Mucosa of rectum (tissue), 2 donors: ENCODE measurements around the gene GSDMA.
"Not testable (repeated sequence)": the region's sequence is repeated elsewhere in the genome, so short reads cannot be mapped to it uniquely, and the experiment has no call there.

Experiments
- H3K27ac ChIP-seq, 2 donors: one replicate each; pipeline ENCODE4 v1.7.0; 2013; ENCODE audit warnings: inconsistent platforms in 2 of 2, low read depth in 2 of 2, low read length in 2 of 2
- H3K27me3 ChIP-seq, 2 donors: one replicate each; pipeline ENCODE4 v1.7.0; 2013; ENCODE audit warnings: low read length in 2 of 2; ENCODE audit not compliant: control insufficient read depth in 2 of 2, insufficient read depth in 2 of 2
- H3K36me3 ChIP-seq, 2 donors: one replicate each; pipeline ENCODE4 v1.7.0; 2013; ENCODE audit warnings: low read length in 2 of 2; ENCODE audit not compliant: control insufficient read depth in 2 of 2, insufficient read depth in 2 of 2
- H3K4me1 ChIP-seq, 2 donors: one replicate each; pipeline ENCODE4 v1.7.0; 2013; ENCODE audit warnings: low read length in 2 of 2, mild to moderate bottlenecking in 1 of 2; ENCODE audit not compliant: control insufficient read depth in 2 of 2, insufficient read depth in 2 of 2
- H3K4me3 ChIP-seq, 2 donors: one replicate each; pipeline ENCODE4 v1.7.0; 2013; ENCODE audit warnings: low read length in 2 of 2
- H3K9ac ChIP-seq, 2 donors: one replicate each; pipeline ENCODE4 v1.7.0; 2013; ENCODE audit warnings: low read length in 2 of 2, low read depth in 1 of 2, mild to moderate bottlenecking in 1 of 2
- H3K9me3 ChIP-seq, 2 donors: one replicate each; pipeline ENCODE4 v1.7.0; 2013; ENCODE audit warnings: low read length in 2 of 2; ENCODE audit not compliant: control insufficient read depth in 2 of 2
- donor health status: healthy.
- donor health status: Normal muscosa, but diverticular disease.

The GSDMA gene

DNA sequence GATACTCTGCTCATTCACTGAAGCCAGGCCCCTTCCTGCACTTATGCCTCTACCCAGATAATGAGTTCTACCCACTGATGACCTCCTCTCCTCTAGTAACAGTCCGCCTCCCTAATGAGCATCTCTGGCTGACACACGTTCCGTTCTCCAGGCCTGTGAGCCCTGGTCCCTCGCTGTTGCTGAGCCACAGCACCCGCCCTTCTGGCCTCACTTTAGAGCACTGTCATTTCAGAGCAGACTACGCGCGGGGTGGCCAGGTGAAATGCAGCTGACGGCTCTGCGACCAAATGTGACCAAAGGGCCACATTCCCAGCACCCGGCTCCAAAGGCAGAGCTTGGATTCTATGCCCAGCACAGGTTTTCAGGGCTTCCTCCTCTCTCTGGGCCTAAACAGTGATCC lies 31.6 kb downstream of the GSDMA start:
- no peaks in the 10 kb centered on the region for H3K27me3 ChIP-seq
- H3K9ac ChIP-seq, result no peak overlapping the region
- no peaks in the 10 kb centered on the region for H3K9me3 ChIP-seq
- no peak overlapping the region for H3K4me3 ChIP-seq
- H3K36me3 ChIP-seq, result peaks cover 76 to 82% of the 10 kb centered on the region in 2 donors
- H3K27ac ChIP-seq, result peak overlapping the region; percentile 63 to 65
- peaks cover 4 to 7% of the 10 kb centered on the region in 2 donors for H3K4me1 ChIP-seq

DNA sequence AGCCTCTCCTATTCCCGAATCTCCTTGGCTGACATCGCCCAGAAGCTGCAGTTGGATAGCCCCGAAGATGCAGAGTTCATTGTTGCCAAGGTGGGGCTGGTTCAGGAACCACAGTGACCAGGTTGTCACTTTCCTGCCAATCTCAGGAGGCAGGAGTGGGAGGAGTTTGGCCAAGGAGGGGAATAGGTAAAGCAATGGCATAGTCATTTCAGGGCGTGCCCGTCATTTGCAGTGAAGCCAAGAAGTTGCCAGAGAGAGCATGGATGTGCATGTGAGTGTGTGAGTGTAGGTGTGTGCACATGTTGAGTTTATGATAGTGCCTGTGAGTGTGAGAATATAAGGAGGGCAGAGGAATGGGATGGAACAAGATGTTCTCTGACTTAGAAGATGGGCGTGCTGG lies 32.6 kb downstream of the GSDMA start:
- H3K9me3 ChIP-seq, result no peaks in the 10 kb centered on the region
- H3K4me3 ChIP-seq, result no peak overlapping the region
- peak overlapping the region in 1 of 2 donors; percentile 6 for H3K9ac ChIP-seq
- peaks cover 4 to 7% of the 10 kb centered on the region in 2 donors for H3K4me1 ChIP-seq
- H3K27me3 ChIP-seq, result no peaks in the 10 kb centered on the region
- H3K36me3 ChIP-seq, result peaks cover 67 to 72% of the 10 kb centered on the region in 2 donors
- H3K27ac ChIP-seq, result peak overlapping the region; percentile 63 to 65

DNA sequence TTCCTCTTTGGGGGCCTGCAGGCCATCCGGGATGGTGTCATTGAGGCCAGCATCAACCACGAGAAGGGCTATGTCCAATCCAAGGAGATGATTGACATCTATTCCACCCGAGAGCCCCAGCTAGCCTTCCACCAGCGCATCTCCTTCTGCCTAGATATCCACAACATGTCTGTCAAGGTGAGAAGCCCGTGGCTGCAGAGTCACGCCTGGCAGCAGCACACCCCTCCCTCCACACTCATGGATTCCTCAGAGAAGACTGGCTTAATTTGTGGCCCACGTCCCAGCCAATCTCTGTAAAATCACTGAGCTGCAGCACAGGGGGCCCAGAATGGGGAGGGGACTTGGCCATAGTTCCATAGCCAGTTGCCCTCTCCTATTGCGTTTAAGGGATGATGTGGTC lies 33.4 kb downstream of the GSDMA start:
- H3K36me3 ChIP-seq, result peaks cover 62 to 65% of the 10 kb centered on the region in 2 donors

DNA sequence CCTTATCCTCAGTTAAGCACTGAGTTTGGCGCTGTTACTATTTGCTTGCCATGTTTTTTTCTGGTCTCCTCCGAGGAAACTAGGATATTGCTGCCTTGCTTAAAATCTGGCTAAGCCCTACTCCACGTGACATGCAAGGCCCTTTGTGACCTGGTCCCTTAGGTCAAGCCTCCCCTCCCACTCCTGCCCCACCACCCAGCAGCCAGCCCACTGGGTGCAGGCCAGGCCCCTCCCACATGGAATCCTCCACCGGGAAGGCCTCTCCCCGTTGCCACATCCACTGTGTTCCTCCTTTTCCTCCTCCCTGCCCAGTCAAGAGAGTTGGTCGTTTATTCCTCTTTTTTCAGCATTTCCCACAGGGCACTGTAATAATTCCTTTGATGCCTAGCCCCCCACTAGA lies 34.0 kb downstream of the GSDMA start:
- Histone ChIP-seq H3K4me3 (no peak overlapping the region), H3K27ac (no peak overlapping the region), H3K9me3 (no peaks in the 10 kb centered on the region), H3K27me3 (no peaks in the 10 kb centered on the region), H3K4me1 (peaks cover 4 to 7% of the 10 kb centered on the region in 2 donors), H3K36me3 (peaks cover 57 to 59% of the 10 kb centered on the region in 2 donors), H3K9ac (no peak overlapping the region)

More for the DNA sequence above, 33.4 kb downstream of the GSDMA start:
- Histone ChIP-seq H3K27ac (no peak overlapping the region), H3K9ac (no peak overlapping the region), H3K4me3 (no peak overlapping the region), H3K9me3 (no peaks in the 10 kb centered on the region), H3K27me3 (no peaks in the 10 kb centered on the region), H3K4me1 (peaks cover 4 to 7% of the 10 kb centered on the region in 2 donors)

DNA sequence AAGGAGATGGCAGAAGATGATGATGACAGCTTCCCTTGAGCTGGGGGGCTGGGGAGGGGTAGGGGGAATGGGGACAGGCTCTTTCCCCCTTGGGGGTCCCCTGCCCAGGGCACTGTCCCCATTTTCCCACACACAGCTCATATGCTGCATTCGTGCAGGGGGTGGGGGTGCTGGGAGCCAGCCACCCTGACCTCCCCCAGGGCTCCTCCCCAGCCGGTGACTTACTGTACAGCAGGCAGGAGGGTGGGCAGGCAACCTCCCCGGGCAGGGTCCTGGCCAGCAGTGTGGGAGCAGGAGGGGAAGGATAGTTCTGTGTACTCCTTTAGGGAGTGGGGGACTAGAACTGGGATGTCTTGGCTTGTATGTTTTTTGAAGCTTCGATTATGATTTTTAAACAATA lies 34.7 kb downstream of the GSDMA start:
- Histone ChIP-seq H3K27me3 (no peaks in the 10 kb centered on the region), H3K4me3 (no peak overlapping the region), H3K27ac (no peak overlapping the region), H3K36me3 (peaks cover 51 to 52% of the 10 kb centered on the region in 2 donors), H3K4me1 (peaks cover 4 to 7% of the 10 kb centered on the region in 2 donors), H3K9ac (no peak overlapping the region), H3K9me3 (no peaks in the 10 kb centered on the region)

DNA sequence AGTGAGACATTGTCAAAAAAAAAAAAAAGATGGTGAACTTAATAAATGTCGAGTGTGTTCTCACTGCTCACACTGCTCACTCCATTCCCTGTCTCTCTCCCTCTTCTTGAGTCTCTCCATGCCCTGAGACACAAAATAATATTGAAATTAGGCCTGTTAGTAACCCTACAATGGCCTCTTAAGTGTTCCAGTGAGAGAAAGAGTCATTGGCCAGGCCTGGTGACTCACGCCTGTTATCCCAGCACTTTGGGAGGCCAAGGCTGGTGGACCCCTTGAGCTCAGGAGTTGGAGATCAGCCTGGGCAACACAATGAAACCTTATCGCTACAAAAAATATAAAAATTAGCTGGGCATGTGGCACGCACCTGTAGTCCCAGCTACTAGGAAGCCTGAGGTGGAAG lies 36.3 kb downstream of the GSDMA start:
- Histone ChIP-seq H3K27ac (no peak overlapping the region), H3K4me1 (peaks cover 4 to 7% of the 10 kb centered on the region in 2 donors), H3K9me3 (no peaks in the 10 kb centered on the region), H3K4me3 (no peak overlapping the region), H3K27me3 (no peaks in the 10 kb centered on the region), H3K9ac (no peak overlapping the region), H3K36me3 (peaks cover 36 to 37% of the 10 kb centered on the region in 2 donors)

DNA sequence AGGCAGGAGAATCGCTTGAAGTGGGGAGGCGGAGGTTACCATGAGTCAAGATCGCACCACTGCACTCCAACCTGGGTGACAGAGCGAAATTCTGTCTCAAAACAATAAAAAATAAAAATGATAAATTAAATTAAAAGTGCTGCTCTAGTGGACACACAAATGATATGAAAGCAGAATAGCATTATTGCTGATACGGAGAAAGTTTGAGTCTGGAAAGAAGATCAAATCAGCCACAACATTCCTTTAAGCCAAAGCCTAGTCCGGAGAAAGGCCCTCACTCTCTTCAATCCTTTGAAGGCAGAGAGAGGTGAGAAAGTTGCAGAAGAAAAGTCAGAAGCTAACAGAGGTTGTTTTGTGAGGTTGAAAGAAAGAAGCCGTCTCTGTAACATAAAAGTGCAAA lies 37.4 kb downstream of the GSDMA start:
- Histone ChIP-seq H3K27ac (no peak overlapping the region), H3K36me3 (peaks cover 25 to 26% of the 10 kb centered on the region in 2 donors), H3K27me3 (no peaks in the 10 kb centered on the region), H3K4me1 (peaks cover 2% of the 10 kb centered on the region in 2 donors), H3K9me3 (no peaks in the 10 kb centered on the region), H3K4me3 (no peak overlapping the region), H3K9ac (no peak overlapping the region)

DNA sequence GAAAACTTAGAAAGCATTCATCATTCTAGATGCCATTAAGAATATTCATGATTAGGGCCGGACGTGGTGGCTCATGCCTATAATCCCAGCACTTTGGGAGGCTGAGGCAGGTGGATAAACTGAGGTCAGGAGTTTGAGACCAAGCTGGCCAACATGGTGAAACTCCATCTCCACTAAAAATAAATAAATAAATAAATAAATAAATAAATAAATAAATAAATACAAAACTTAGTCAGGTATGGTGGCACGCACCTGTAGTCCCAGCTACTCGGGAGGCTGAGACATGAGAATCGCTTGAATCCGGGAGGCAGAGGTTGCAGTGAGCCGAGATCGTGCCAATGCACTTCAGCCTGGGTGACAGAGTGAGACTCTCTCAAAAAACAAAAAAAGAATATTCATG lies 38.5 kb downstream of the GSDMA start:
- H3K4me1 ChIP-seq, H3K9me3 ChIP-seq, H3K27me3 ChIP-seq, H3K4me3 ChIP-seq, H3K27ac ChIP-seq, H3K9ac ChIP-seq: not testable (repeated sequence)
- peaks cover 16 to 17% of the 10 kb centered on the region in 2 donors for H3K36me3 ChIP-seq

DNA sequence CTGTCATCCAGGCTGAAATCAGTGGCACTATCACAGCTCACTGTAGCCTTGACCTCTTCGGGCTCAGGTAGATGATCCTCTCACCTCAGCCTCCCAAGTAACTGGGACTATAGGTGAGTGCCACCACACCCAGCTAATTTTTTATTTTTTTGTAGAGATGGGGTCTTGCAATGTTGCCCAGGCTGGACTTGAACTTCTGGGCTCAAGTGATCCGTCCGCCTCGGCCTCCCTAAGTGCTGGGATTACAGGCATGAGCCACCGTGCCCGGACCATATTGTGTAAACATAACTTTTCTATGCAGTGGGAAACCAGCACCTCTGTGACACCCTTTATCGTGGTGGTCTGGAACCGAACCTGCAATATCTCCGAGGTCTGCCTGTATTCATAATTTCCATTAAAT lies 41.3 kb downstream of the GSDMA start:
- no peaks in the 10 kb centered on the region for H3K27me3 ChIP-seq
- no peaks in the 10 kb centered on the region for H3K9me3 ChIP-seq
- H3K4me3 ChIP-seq, result no peak overlapping the region
- no peaks in the 10 kb centered on the region for H3K36me3 ChIP-seq
- H3K4me1 ChIP-seq, result no peaks in the 10 kb centered on the region
- H3K9ac ChIP-seq, result no peak overlapping the region
- H3K27ac ChIP-seq, result no peak overlapping the region

DNA sequence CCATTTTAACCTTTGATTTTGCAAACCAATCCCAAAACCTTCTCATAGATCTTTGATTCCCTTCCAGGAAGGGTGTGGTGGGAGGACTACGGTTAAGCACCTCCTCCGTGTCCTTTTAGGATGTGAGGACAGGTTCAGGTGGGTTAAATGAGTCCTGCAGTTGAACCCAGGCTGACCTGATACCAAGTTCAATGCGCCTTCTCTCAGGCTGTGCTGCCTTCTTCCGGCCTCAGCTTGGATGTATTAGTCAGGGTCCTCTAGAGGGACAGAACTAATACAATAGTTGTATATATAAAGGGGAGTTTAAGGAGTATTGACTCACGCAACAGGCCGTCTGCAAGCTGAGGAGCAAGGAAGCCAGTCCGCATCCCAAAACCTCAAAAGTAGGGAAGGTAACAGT lies 41.9 kb downstream of the GSDMA start:
- Histone ChIP-seq H3K9ac (no peak overlapping the region), H3K27me3 (no peaks in the 10 kb centered on the region), H3K4me3 (no peak overlapping the region), H3K27ac (no peak overlapping the region), H3K9me3 (no peaks in the 10 kb centered on the region), H3K4me1 (no peaks in the 10 kb centered on the region), H3K36me3 (no peaks in the 10 kb centered on the region)

DNA sequence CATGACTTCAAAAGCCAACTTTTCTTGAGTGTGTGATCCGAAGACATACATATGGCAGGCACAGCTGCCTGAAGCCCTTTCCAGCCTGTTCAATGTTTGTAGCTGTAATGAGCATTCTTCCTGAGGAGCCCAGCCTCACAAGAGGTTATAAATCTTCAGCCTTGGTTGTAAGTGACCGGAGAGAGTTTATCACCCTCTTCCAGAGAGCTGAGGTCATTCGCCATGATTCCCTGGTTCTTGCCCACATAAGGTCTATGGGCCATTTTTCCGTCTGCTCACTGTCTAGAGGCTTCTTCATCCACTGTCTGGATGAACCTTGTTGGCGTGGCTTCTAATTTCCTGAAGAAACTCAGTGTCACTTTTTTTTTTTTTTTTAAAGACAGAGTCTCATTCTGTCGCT lies 42.7 kb downstream of the GSDMA start:
- no peaks in the 10 kb centered on the region for H3K27me3 ChIP-seq
- H3K9ac ChIP-seq, result no peak overlapping the region
- no peak overlapping the region for H3K4me3 ChIP-seq
- no peak overlapping the region for H3K27ac ChIP-seq
- no peaks in the 10 kb centered on the region for H3K9me3 ChIP-seq
- no peaks in the 10 kb centered on the region for H3K36me3 ChIP-seq
- H3K4me1 ChIP-seq, result no peaks in the 10 kb centered on the region
